SH-SY5Y (cell line): Measurements from ENCODE around the gene TNFSF10.

Experiments
- GATA2 ChIP-seq: IDR thresholded peaks from 2 replicates; pipeline ENCODE4 v1.6.1; 2011; ENCODE audit warnings: mild to moderate bottlenecking, low read depth, low read length
- GATA3 ChIP-seq: IDR thresholded peaks from 2 replicates; pipeline ENCODE4 v1.6.1; 2011; ENCODE audit warnings: low read depth, mild to moderate bottlenecking, low read length, moderate library complexity

Gene TNFSF10

DNA sequence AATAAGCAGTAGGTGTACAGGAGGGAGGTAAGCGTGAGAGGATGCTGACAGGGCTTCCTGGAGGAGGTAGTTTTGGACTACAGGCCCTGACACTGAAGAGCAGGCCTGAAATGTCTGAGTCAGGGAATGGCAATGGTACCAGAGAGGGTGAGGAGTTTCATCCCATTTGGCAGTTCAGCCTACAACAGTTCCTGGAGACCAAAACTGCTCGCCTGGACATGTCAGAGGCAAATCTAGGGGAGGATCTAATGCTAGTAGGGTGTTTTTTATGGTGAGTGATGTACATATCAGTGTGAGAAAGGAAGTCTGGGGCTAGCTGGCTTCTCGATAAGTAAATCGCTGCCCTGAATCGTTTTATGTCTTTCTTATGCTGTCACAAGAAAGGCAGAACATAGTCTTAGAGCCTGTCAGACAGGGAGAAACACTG, 13.8 kb upstream of the TNFSF10 start:
- TF ChIP-seq GATA2: no peak
- no peak for TF ChIP-seq GATA3

DNA sequence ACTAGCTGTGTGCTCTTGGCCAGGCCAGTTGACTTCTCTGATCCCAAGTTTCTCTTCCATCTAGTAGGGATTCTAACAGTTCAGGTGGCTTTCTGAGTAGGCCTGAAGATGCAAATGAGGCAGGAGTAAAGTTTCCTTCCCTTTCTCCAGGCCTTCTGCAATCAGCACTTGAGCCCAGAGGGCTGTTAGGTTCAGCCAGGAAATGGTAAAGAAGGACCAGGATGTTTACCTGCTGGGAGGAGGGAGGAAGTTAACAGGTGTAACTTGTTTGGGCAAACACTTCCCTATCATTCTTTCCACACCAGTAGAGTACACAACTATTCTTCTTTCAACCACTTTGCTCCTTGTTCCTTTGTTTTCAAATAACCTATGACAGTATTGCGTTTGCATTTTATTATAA, 13.3 kb upstream of the TNFSF10 start:
- TF ChIP-seq GATA2 (no peak), GATA3 (no peak)

GRCh38 chr3:172530566-172530965, 7.3 kb upstream of the TNFSF10 start:
- TF ChIP-seq GATA2 (no peak), GATA3 (no peak)

DNA sequence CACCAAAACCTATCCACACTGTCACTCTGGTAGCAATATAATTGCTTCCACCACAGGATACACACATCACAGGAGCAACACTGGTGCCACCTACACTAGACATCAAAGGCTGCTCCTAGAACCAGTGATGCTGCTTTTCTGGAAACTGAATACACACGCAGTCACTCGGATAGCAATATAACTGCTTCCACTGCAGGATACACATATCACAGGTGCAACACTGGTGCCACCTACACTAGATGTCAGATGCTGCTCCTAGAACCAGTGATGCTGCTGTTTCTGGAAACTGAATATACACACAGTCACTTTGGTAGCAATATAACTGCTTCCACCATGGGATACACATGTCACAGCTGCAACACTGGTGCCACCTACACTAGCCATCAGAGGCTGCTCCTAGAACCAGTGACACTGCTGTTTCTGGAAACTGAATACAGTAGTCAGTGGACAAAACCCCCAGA, 6.9 kb upstream of the TNFSF10 start:
- TF ChIP-seq GATA2 (no peak), GATA3 (no peak)

DNA sequence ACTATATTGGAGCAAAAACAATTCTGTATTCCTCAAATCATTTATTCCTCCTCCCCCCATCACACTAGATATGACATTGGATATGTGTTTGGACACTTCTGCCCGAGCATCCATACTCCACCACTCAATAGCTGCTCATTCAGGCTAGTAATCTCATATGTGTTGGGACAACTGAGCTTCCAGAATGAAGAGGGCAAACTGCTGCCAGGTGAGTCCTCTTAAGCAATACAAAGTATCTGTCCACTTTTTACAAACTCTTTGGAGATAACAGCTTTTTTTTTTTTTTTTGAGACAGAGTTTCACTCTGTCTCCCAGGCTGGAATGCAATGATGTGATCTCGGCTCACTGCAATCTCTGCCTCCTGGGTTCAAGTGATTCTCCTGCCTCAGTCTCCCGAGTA, 5.4 kb upstream of the TNFSF10 start:
- TF ChIP-seq GATA3 (no peak), GATA2 (no peak)

GRCh38 chr3:172527306-172527705, 4.1 kb upstream of the TNFSF10 start:
- TF ChIP-seq GATA2: no peak
- TF ChIP-seq GATA3: no peak

- no peak for TF ChIP-seq GATA2
- no peak for TF ChIP-seq GATA3
Observed at GRCh38 chr3:172525116-172525613, 1.9 kb upstream of the TNFSF10 start.

DNA sequence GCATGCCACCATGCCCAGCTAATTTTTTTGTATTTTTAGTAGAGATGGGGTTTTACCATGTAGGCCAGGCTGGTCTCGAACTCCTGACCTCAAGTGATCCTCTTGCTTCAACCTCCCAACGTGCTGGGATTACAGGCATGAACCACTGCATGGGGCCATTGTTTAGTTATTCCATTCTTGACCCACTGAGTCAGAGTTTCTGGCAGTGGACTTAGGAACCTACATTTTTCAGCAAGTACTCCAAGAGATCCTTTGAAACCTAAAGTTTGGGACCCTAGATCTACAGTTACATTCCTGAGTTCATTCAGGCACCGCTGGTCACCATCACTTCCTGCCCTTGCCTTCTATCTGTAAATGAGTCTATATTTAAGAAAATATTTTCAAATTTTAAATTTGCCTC, 1.4 kb upstream of the TNFSF10 start:
- TF ChIP-seq GATA3 (no peak), GATA2 (no peak)

DNA sequence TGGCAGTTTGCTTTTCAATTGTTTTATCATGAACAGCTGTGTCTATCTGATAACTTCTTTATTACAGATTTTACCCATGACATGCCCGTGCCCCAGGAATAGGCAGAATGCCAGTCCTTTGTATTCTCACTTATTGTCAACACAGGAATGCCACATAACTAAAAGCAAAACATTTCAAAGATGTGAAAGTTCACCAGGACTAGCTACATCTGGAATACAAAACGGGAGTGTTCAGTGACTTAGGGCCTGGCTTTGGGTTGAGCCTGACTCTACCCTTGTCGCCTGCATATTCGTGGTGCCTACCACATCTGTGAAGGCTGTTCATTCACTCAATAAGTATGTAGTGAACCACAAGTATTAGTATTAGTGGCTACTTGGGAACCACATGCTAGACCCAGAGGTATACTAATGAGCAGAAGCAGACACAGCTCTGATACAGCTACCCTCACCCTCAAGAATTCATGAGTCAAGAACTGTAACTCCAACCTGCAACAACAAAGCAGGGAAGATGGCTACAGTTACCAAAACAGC, 2.9 kb downstream of the TNFSF10 start:
- TF ChIP-seq GATA3 (no peak), GATA2 (no peak)

- no peak for TF ChIP-seq GATA2
Observed at GRCh38 chr3:172519740-172520139, 3.5 kb downstream of the TNFSF10 start.

- TF ChIP-seq GATA2: no peak
- TF ChIP-seq GATA3: no peak
Observed at GRCh38 chr3:172518929-172519640, 4.1 kb downstream of the TNFSF10 start.

GRCh38 chr3:172517859-172518466, 5.3 kb downstream of the TNFSF10 start:
- no peak for TF ChIP-seq GATA3
- no peak for TF ChIP-seq GATA2

DNA sequence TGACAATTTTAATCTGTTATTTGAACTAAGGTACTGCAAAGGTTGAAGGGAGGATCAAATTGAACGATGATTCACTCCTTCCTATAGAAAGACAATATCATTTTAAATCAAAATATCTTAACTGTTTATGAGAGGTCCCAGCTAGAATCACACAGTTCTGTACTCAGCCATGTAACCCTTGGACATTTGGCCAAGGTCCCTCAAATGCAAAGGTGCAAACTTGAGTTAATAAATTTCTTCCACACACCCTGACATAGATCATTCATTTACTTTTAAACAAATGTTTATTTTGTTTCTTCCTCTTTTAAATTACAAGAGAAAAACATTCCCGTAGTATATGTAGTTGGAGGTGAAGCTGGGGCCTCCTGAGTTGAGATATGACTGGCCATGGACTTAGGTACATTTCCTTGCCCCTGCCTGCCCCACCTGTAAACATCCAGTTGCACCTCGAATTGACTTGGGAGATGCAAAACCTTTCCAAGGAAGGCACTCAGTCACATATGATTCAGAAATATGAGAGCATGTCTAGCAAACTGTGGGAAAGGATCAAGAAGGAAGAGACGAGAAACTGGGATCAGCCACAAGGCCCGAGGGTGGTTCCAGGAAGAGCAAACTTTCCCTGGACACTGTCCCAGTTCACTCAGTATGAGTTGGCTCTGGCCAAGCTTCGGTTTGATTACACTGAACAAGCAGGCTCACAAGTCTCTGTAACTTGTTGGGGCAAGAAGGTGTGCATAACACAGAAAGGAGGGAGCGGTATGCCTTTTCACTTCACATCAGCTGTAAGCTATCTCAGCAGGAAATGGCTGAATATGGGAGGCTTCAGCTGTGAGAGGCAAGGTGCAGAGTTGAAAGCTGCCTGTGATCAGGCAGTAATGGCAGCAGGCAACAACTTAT, 6.7 kb downstream of the TNFSF10 start:
- TF ChIP-seq GATA2 (no peak), GATA3 (no peak)

GRCh38 chr3:172515130-172515918, 7.9 kb downstream of the TNFSF10 start:
- TF ChIP-seq GATA3: no peak
